GM18499 (cell line): ENCODE results near the gene SMARCA2.
"Not testable (repeated sequence)": the region's sequence is repeated elsewhere in the genome, so short reads cannot be mapped to it uniquely, and the experiment has no call there.

Experiments used
- ATAC-seq: cut with Tn5 transposase; IDR thresholded peaks from one replicate; pipeline ENCODE4 v1.9.1; 2021; ENCODE audit warnings: moderate number of reproducible peaks; ENCODE audit not compliant: insufficient read depth, unreplicated experiment

The SMARCA2 gene

DNA sequence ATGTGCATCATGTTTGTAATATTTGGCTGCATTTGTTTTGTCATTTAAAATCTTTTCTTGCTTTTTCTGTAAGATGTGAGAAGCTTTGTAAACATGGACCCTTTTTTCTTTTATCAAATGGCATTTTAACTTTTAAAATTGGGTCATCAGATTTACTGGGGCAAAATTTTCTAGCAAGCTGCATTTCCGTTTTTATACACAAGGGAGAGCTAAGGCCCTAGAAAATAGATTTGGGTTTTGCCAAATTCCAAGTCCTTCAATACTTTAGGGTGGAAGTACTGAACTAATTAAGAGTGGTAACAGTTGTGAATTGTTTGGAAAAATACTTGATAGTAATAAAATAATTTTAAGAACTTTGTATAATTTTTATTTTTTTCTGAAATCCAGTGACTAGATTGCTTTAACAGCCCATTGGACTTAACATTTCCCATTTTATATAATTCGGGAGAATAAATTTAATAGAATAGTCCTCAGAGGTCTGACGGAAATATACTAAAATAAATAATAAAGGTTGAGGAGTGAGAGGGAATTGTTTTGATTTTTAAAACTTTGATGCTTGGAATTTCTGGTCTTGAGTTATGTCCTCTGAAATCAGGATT, 117.4 kb downstream of the SMARCA2 start:
- no peak for ATAC-seq

DNA sequence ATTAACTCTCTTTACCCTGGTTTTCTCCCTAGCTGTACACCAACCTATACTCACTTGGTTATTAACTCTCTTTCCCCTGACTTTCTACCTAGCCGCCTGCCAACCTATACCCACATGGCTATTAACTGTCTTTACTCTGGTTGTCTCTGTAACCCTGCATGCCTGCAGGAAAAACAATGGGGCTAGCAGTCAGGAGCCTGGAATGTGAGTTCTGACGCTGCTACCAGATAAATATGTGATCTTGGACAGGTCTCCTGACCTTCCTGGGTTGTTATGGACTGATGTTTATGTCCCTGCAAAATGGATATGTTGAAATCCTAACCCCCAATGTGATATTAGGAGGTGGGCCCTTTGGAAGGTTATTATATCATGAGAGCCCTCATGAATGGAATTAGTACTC, 119.2 kb downstream of the SMARCA2 start:
- no peak for ATAC-seq

DNA sequence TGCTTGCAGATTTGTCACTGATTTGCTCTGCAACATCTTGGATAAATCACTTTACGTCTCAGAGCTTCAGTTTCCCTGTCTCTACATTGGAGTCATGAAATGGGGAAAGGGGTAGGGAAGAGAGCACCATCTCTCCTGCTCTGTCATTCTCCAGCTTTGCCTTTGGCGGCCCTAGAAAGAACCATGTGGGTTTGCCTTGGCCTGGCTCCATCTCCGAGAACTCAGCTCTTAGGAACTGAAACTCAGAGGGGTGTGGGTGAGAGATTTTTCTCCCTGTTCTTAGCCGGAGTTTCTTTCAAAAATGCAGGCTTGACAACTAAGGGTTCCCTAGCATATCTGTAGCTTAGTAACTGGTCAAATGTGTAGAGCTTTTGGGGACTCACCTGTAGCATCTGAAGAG, 123.5 kb downstream of the SMARCA2 start:
- ATAC-seq = no peak

DNA sequence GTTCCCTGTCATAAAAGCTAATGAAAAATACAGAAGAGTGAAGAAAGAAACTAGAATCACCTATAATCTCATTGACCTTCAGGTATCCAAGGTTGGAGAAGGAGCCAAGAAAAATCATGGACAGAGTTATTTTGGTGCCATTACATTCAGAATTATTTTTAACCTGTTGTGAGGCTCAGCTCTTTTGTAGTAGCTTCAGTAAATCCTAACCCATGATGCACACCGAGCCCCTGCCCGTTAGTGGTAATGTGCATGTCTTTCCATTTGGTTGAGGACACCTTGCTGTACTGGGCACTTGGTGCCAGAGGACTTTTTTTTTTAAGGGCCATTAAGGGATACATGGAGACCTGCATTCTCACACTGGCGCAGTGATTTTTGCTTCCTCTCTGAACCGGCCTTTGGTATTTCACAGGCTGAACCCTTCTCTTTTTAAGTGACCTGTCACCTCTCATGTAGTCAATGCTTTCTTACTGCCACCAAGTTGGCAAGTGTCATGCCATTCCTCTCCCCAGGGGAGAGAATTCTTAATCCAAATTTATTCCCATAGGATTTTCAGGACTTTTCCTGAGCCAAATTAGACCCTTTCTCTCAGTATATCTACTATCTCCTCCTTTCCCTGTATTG, 125.6 kb downstream of the SMARCA2 start:
- no peak for ATAC-seq

DNA sequence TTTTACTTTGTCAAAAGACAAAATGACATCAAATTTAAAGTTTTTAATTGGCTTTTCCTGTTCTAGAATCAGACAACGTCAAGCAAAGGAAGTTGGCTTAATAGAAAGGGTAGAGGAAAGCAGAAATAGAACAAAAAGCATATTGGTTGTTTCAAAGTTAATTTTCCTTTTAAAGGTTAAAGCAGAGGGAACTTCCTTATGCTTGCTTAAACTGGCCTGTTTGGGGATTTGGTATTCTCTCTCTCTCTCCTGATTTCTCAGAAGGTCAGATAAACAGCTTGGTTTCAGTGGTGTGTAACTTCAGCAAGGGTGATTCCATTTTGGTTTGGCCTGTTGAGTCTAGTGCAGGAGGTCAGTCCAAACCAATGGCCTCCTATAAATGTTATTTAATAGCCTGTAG, 127.1 kb downstream of the SMARCA2 start:
- ATAC-seq = no peak

DNA sequence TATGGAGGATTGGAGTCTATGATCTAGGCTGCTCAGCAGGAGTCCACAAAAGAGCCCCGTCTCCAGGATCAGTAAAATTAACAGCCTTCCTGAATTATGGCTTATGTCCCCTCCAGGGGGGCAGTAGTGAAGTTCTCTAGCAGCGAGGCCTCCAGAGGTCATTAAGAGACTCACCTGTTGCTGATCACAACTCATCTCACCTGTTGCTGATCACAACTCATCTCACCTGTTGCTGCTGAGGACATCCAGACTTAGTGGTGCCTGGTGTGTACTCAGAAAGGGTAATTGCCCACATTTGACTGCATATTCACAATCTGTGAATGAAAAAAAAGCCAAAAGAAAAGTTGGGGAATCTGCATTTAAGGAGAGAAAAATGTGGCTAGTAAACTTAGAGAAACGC, 129.5 kb downstream of the SMARCA2 start:
- no peak for ATAC-seq

DNA sequence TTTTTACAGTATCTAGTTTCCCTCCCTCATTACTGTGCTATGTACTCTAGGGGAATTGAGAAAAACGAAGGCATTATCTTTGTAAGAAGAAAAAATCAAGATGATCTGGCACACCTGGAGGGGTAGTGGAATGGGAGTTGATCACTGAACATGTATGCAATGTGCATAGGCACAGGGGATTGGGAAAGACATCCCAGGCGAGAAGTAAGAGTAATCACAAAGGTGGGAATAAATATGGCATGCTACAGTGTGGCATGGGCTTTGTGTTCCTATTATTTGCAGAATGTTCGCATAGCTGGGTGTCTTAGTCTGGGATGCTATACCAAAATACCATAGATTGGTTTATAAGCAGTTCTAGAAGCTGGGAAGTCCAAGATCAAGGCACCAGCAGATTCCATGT, 130.6 kb downstream of the SMARCA2 start:
- ATAC-seq = no peak

DNA sequence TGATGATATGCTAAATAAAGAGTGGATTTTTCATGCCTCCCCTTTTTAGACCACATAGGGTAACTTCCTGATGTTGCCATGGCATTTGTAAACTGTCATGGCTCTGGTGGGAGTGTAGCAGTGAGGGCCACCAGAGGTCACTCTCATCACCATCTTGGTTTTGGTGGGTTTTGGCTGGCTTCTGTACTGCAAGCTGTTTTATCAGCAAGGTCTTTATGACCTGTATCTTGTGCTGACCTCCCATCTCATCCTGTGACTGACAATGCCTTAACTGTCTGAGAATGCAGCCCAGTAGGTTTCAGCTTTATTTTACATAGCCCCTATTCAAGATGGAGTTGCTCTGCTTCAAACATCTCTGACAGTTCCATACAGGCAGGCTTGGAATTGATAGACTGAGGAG, 131.6 kb downstream of the SMARCA2 start:
- not testable (repeated sequence) for ATAC-seq

DNA sequence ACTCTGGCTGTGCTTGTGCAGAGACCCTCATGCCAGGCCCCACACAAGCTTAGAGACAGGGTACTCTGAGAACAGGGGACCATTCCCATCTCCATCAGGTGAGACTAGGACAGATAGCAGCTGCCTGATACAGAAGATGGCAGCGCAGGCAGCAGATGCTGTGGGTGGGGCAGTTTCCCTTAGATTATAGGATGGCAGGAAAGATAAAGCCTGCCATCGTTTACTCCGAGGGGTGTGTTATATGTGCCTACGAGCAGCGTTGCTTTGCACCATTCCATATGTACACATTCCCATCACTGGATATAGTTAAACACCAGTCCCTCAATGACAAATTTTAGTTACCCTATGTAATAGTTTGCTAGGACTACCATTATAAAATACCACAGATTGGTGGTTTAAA, 135.2 kb downstream of the SMARCA2 start:
- ATAC-seq = no peak

DNA sequence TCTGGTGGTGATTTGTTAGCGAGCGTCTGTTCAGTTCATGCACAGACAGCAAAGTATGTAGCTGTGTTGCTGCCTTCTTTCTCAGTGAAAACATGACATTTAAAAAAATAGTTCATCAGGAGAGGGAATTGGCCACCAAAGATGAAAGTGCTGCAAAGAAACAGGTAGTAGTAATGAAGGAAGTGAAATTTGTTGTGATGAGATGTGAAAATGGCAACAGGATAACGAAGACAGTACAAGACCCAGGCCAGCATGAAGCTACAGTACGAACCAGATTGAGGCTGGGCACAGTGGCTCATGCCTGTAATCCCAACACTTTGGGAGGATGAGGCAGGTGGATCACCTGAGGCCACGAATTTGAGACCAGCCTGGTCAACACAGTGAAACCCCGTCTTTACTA, 136.0 kb downstream of the SMARCA2 start:
- ATAC-seq = no peak

DNA sequence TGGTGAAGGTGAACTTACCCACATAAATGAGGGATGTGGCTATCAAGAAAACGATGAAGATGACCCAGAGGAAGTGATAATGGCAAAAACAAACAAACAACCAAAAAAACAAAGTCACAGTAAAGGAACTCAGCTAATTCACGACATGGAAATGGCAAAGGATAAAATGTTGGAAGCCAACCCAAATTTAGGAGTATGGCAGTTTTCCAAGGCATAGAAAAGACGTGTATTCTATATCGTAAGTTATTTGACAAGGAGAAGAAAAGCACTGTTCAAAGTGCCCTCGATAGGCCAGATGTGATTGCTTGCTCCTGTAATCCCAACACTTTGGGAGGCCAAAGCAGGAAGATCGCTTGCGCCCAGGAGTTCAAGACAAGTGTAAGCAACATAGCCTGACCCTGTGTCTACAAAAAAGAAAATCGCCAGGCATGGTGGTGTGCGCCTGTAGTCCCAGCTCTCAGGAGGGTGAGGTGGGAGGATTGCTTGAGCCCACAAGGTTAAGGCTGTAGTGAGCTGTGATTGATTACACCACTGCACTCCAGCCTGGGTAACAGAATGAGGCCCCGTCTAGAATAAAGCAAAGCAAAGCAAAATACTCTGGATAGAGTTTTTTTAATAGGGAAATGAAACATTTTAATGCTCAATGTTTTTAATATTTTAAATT, 138.0 kb downstream of the SMARCA2 start:
- no peak for ATAC-seq

DNA sequence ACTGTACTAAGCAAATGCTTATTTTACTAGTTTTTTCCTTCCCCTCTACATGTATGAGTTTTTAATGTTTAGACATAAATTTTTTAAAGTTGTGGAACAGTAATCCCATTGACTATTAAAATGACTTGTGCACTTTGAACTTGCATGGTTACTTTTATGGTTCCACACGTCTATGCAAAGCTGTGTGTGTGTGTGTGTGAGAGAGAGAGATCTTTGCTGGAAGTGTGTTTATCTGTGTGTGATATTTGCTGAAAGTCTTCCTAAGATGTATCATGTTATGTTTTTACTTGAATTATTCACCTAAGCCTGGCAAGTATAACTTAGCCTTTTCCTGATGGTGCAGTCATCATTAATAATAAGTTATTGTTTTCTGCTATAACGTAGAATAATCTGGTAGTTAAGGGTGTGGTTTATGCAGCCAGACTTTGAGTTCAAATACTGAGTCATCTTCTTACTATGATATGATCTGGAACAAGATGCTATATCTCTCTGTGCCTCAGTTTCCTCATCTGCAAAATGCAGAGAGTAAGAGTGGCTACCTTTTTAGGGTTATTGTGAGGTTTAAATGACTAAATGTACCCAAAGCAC, 138.6 kb downstream of the SMARCA2 start:
- no peak for ATAC-seq

DNA sequence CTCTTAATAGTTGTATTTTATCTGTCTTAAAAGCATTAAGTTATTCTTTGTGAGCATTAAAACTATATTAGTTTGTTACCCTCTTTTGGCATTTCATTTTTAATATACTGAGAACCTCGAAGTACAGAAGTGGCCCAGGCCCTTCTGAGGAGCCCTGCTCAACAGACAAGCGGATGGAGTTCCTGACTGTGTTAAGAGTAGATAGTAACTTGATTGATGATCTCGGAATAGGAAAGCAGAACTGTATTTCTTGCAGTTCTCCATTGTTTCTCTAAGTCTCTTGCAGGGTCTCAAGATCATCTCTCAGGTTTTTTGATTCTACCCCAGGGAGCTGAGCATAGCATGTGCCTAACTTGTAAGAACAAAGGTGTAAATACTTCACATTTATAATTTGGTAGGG, 139.6 kb downstream of the SMARCA2 start:
- ATAC-seq = no peak

DNA sequence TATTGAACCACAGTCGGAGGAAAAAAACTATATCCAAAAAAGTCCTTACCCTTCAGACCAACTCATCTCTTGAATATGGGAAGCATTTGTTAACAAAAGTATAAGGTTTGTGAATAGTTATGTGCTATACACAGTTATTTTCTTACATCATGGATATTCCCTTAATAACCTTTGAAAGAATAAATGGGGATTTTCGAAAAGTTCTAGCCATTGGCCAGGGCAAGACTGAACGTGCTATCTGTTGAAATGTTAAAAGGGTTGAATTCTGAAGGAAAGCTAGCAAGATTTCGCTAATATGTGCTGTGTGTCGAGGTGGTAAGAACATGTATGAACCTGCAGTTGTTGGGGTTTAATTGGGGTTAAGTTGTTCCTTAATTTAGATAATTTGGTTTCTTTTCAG, 140.8 kb downstream of the SMARCA2 start:
- ATAC-seq = no peak

DNA sequence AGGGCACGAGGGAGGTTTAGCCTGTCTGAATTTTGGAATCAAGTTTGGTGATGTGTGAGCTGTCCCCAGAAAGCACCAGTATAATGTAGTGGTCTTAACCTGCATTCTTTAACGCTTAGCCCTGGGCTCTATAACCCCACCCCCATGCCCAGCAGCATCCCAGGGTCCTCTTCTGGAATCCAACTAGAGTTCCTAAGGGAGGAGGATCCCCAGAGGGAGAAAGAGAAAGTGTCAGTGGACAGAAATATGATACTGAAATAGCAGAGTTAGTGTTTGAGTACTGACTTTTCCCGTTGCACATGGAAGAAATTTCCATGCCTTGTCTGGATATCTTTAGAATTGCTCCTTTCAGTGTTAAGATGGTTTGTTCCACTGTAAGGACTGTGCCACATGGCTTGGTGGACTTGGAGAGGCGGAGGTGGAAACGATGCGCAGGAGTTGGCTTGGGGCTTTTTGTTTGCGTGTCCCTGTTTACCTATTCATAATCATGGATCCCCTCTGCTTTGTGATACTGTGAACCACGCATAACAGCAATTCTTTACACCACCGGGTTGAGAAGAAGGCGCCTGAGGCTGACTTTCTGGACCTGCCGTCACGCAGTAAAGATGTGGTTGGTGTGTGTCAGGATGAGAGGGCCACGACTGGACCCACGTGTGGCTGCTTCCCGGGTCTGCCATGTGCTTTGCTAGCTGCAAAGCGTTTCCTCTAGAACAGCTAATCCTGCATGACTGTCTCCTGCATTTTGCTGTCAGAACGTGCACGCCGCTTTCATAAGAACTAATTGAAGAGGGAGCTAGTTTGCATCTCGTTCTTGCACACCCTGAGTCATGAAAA, 142.3 kb downstream of the SMARCA2 start:
- ATAC-seq = no peak

DNA sequence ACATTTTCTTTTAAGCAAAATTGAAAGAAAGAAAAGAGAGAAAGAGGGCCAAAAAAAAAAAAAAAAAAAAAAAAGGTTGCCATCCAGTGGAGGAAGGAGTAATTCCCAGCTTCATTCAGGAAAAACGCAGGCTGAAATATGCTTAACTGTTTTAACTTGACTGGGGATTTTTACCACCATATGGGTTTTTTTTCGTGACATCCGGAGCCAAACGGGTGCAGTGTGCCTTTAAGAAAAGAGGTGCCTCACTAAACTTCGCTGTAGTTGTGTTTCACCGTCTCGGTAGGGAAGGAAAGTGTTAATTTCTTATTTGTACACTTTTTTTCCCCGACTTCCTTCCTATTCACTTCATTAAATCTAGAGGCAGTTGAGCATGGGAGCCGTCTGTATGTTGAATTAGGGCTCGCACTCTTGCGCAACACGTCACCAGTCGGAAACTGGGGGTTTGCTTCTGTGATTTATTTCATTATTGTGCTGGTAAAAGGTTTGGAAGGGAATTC, 143.0 kb downstream of the SMARCA2 start:
- no peak for ATAC-seq

DNA sequence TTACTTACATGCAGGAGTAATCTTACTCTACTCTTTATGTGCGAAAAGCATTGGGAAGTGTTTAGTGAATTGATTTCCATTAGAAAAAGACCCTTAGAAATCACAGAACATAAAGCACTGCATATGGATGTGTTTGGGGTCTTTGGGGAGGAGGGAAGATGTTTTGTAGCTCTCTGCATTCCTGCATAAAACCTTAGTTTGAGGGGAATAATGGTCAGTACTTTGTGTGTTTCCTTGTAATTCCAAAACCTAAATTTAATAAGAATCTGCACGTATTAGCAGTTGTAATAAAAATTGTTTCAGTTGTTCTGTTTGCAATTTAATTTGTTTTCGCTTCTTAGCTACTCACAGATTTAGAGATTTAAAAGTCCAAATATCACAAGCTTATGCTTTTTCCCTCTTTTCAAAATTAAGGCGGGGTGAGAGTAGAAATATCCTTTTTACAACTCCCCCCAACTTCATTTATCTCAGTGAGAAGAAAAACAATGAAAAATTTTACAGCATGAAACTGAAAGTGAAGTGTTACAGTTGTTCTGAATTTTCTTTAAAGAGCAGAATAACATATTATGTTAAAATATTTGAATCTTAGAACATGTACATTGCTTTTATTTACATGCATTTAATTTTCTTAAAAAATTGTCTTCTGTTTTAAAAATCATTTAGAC, 143.8 kb downstream of the SMARCA2 start:
- ATAC-seq = no peak

DNA sequence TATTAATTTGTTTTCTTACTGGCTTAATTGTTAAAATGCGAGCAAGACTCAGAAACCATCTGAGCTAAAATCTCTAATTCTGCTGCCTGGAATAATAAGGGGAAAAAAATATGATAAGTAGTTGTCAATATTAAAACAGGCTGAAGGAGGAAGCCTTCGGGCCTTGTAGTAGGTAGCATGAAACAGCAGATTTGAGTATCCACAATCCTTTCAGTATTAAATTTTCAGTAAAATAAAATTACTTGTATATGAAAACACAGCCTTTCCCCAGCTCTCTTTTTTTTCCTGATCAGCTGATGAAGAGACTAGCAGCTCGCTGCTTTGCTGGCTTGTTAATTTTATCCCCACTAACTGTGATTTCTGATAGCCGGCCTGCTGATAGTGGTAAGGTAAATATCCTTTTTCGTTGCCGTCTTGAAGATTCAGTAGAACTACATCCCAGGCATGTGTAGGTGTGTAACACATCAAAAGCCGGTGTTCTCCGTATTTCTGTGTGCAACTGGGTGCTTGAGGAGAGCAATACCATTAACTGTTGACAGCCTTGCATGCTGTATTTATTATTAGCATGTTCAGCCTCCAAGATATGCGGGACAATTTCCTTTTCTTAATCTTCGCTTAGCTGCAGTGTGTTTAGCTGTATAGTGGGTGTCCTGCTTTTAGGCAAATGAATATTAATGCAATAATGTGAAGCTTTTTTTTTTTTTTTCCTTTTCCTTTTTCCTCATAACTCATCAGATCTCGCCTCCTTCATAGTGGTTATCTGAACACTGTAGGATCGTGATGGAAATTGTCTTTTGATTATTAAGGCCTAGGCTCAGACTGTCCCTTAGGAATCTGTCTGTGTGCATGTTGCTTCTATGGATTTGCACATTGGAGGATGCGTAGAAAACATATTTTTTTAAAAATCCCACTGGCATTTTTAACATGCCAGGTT, 144.6 kb downstream of the SMARCA2 start:
- no peak for ATAC-seq

DNA sequence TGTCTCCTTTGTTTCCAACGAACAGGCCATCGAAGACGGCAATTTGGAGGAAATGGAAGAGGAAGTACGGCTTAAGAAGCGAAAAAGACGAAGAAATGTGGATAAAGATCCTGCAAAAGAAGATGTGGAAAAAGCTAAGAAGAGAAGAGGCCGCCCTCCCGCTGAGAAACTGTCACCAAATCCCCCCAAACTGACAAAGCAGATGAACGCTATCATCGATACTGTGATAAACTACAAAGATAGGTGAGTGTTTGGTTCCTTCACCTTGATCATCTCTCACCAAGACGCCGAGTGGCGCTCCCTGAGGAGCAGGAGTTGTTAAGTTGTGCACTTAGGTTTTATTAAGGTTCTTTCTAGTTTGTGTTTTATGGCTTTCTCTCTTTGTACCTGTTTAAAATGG, 146.5 kb downstream of the SMARCA2 start:
- ATAC-seq = no peak
